Esophagus squamous epithelium (tissue), 4 donors: ENCODE measurements around the gene CLSTN2.

ENCODE experiments used
- CTCF ChIP-seq, 6 experiments: fragments of 450-650 bp in 4 of 6; fragments of 200-600 bp in 2 of 6; sonication (generic) in 2 of 6; IDR thresholded peaks; one replicate each; pipeline ENCODE4 v1.5.1; 2016 to 2019; ENCODE audit warnings: antibody characterized with exemption in 6 of 6, mild to moderate bottlenecking in 4 of 6, moderate library complexity in 4 of 6
- POLR2A ChIP-seq, 4 donors: fragments of 450-650 bp; IDR thresholded peaks; one replicate each; pipeline ENCODE4 v1.6.1; 2017; ENCODE audit warnings: antibody characterized with exemption in 4 of 4, mild to moderate bottlenecking in 4 of 4, moderate library complexity in 3 of 4

GRCh38 chr3:140219291-140219690 lies 284.3 kb downstream of the CLSTN2 start:
- TF ChIP-seq CTCF (IDR thresholded peaks at IDR 0.05) (no peak), POLR2A (IDR thresholded peaks at IDR 0.05) (no peak)
